Caco-2 (cell line): ENCODE results near the gene LSMEM2. TPM values are rescaled to one million over a fixed set of nuclear protein-coding genes. Genes with fewer than 3 reads are reported as not detected.
"Not testable (repeated sequence)": the region's sequence is repeated elsewhere in the genome, so short reads cannot be mapped to it uniquely, and the experiment has no call there.

Experiments
- BruUV-seq: library from RNA; stranded (reverse); fragments of 400-500 nt; replicated peaks from 2 replicates; lab custom pipeline; 2021; lab: Mats Ljungman, UMichigan
- CTCF ChIA-PET: fragments of 300-600 bp; sonication (Branson Sonifier 250); formaldehyde crosslinking; loops from one replicate; lab custom pipeline; 2022; ENCODE audit warnings: antibody characterized with exemption; lab: Charles Lee
- POLR2A ChIA-PET: fragments of 300-600 bp; sonication (Branson Sonifier 250); formaldehyde crosslinking; loops from one replicate; lab custom pipeline; 2022; ENCODE audit warnings: antibody characterized with exemption; lab: Charles Lee
- DNase-seq, 2 experiments: peaks; one replicate each; pipeline versions ENCODE4 v3.0.0 to v3.0.0-alpha.2; 2020 to 2022
- H3K27me3 ChIP-seq: replicated peaks from 2 replicates; pipeline ENCODE4 v1.6.0; 2011; ENCODE audit warnings: low read length; ENCODE audit not compliant: control insufficient read depth, insufficient read depth
- H3K36me3 ChIP-seq: 2 replicates; pipeline ENCODE4 v1.5.1; 2011; ENCODE audit warnings: low read length; ENCODE audit not compliant: control insufficient read depth, insufficient read depth
- H3K4me1 ChIP-seq: fragments of 250-450 bp; sonication (Bioruptor Pico); 2 replicates; pipeline ENCODE4 v1.5.1; 2020; ENCODE audit warnings: mild to moderate bottlenecking
- H3K4me3 ChIP-seq: 2 replicates; pipeline ENCODE4 v1.5.1; 2011; ENCODE audit warnings: low read depth, mild to moderate bottlenecking, control low read depth, low read length
- H3K9me3 ChIP-seq: fragments of 250-450 bp; sonication (Bioruptor Pico); 2 replicates; pipeline ENCODE4 v1.5.1; 2020; ENCODE audit warnings: mild to moderate bottlenecking, moderate library complexity
- H3K27ac Mint-ChIP-seq: one replicate; pipeline ENCODE4 v1.8.0; 2022; ENCODE audit warnings: mixed read lengths; ENCODE audit not compliant: unreplicated experiment
- H3K27me3 Mint-ChIP-seq: one replicate; pipeline ENCODE4 v1.8.0; 2022; ENCODE audit warnings: mixed read lengths; ENCODE audit not compliant: insufficient read depth, unreplicated experiment
- H3K36me3 Mint-ChIP-seq: one replicate; pipeline ENCODE4 v1.8.0; 2022; ENCODE audit warnings: mild to moderate bottlenecking, mixed read lengths; ENCODE audit not compliant: insufficient read depth, unreplicated experiment
- H3K4me1 Mint-ChIP-seq: one replicate; pipeline ENCODE4 v1.8.0; 2022; ENCODE audit warnings: low read depth, mixed read lengths; ENCODE audit not compliant: unreplicated experiment
- H3K4me3 Mint-ChIP-seq: one replicate; pipeline ENCODE4 v1.8.0; 2022; ENCODE audit warnings: mild to moderate bottlenecking, moderate library complexity, mixed read lengths; ENCODE audit not compliant: unreplicated experiment
- H3K9me3 Mint-ChIP-seq: one replicate; pipeline ENCODE4 v1.8.0; 2022; ENCODE audit warnings: mixed read lengths; ENCODE audit not compliant: unreplicated experiment
- intact Hi-C: fragments of 100-400 bp; cut with micrococcal nuclease; formaldehyde crosslinking; loops from one replicate; pipeline ENCODE4 v1.10.0; 2022; ENCODE audit not compliant: unreplicated experiment
- total RNA-seq: library from RNA; stranded (reverse); gene quantifications from 2 replicates; pipeline ENCODE4 v1.2.3, GENCODE V29; 2022
- TF ChIP-seq, protein P1 (sequence below), 2 experiments: fragments of 200-600 bp in 1 of 2; IDR thresholded peaks; 1 replicate in 1 of 2; 2 replicates in 1 of 2; pipeline versions ENCODE4 v1.5.1 to v1.8.0; 2011 to 2022; ENCODE audit warnings: antibody characterized with exemption in 1 of 2, control low read depth in 1 of 2, inconsistent platforms in 1 of 2, low read depth in 1 of 2, low read length in 1 of 2, mild to moderate bottlenecking in 1 of 2, moderate library complexity in 1 of 2; ENCODE audit not compliant: insufficient read depth in 1 of 2, severe bottlenecking in 1 of 2, unreplicated experiment in 1 of 2

LSMEM2 gene
- total RNA-seq, 1 experiment from 2014 or later, result not detected

DNA sequence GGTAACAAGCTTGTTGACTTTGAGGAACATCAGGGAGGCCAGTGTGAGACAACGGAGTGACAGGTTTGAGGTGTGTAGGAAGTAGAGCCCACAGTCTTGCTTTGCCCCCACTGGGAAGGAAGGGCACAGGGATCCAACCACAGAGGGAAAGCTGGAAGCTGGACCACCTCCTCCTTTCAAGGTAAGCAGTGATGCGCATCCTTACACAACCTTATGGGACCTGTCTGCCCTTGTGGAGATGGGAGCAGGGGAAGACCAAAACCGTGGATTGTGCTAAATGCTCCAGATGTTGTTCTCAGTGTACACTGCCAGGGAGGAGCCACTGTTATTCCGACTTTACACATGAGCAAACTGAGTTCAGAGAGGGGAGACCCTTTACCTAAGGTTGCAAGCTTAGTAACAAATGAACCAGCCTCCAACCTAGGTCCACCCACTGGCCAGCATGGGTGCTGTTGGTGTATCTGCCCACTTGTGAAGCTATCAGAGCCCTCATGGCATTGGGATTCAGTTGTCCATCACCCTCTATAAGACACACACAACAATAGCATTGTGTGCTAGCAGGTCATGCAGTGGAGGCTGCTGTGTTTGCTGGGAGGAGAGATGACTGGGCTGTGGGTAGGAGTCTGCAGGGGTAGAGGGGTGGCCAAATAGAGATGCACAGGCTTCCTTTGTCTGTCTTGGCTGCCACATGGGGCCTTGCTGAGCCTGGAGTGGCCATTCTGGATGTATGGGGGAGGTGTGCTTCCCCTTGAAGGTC, 586 bp upstream of the LSMEM2 start:
- Mint-ChIP-seq H3K9me3 (no peaks in the 10 kb centered on the region), H3K4me3 (no peak overlapping the region), H3K4me1 (peaks cover 8% of the 10 kb centered on the region), H3K36me3 (peaks cover 8% of the 10 kb centered on the region), H3K27me3 (no peaks in the 10 kb centered on the region), H3K27ac (no peak overlapping the region)
- TF ChIP-seq, protein P1, sequence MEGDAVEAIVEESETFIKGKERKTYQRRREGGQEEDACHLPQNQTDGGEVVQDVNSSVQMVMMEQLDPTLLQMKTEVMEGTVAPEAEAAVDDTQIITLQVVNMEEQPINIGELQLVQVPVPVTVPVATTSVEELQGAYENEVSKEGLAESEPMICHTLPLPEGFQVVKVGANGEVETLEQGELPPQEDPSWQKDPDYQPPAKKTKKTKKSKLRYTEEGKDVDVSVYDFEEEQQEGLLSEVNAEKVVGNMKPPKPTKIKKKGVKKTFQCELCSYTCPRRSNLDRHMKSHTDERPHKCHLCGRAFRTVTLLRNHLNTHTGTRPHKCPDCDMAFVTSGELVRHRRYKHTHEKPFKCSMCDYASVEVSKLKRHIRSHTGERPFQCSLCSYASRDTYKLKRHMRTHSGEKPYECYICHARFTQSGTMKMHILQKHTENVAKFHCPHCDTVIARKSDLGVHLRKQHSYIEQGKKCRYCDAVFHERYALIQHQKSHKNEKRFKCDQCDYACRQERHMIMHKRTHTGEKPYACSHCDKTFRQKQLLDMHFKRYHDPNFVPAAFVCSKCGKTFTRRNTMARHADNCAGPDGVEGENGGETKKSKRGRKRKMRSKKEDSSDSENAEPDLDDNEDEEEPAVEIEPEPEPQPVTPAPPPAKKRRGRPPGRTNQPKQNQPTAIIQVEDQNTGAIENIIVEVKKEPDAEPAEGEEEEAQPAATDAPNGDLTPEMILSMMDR (IDR thresholded peaks at IDR 0.05; ENCODE audit: insufficient read depth in 1 of 2, low read depth in 1 of 2, low read length in 1 of 2, severe bottlenecking in 1 of 2, unreplicated experiment in 1 of 2), result no peak
- ChIA-PET CTCF (interaction anchor here (1.2 kb wide), 1 partner anchor 21 kb away, joined by 3 read pairs; the partner anchor contains the start of genes HYAL3 and NAA80), POLR2A (no interaction called here)
- Histone ChIP-seq H3K27me3 (no peaks in the 10 kb centered on the region), H3K9me3 (no peaks in the 10 kb centered on the region), H3K4me1 (peaks cover 5% of the 10 kb centered on the region), H3K4me3 (no peak overlapping the region), H3K36me3 (peaks cover 2% of the 10 kb centered on the region; the same call in 1 of the 2 replicates)
- no peak for DNase-seq
- intact Hi-C loops, result no loop called here
- BruUV-seq, result no TSS peak

DNA sequence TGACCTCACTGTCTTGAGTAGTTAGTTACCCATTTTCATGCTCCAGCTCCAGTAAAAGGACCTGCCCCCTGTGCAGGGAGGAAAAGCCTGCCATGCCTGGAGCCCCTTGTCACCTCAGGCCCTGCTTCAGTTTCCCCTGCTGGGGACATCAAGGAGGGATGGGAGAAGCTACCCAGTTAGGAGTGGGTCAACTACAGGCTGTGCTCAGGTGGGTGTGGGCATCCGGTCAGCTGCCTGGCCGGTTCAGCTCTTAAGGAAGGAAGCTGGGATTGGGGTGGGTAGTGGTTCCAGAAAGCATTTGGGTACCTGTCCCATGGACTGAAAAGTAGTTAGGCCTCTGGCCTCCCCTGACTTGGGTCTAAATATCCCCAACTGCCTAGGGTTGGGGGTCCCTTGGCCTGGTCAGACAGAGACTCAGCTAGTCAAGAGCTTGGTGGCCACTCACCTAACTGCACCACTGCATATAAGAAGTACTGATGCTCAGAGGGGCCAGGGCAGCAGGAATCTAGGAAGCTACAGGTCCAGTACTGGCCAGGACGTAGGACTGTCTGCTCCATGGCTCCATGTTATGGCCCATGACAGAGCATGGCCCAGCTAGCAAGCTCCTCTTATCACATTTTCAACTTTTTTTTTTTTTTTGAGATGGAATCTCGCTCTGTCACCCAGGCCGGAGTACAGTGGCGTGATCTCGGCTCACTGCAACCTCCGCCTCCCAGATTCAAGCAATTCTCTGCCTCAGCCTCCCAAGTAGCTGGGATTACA, 549 bp downstream of the LSMEM2 start:
- ChIA-PET POLR2A (interaction anchor here (0.9 kb wide), 1 partner anchor 44 kb away, joined by 3 read pairs; the partner anchor contains the start of gene GNAI2), CTCF (interaction anchor here (0.6 to 1.2 kb wide), 6 partner anchors 12 to 145 kb away, joined by 3 to 4 read pairs (median 4); partner anchors contain the start of genes HYAL3 and NAA80)
- peaks cover under 1% of the 10 kb centered on the region for H3K36me3 Mint-ChIP-seq
- peaks cover 3% of the 10 kb centered on the region for H3K4me1 Mint-ChIP-seq
- Histone ChIP-seq H3K36me3 (peaks cover 2% of the 10 kb centered on the region; the same call in 1 of the 2 replicates), H3K9me3 (no peaks in the 10 kb centered on the region), H3K4me3 (no peak overlapping the region), H3K4me1 (no peaks in the 10 kb centered on the region; the same call in 1 of the 2 replicates), H3K27me3 (no peaks in the 10 kb centered on the region)
- H3K27me3 Mint-ChIP-seq, result no peaks in the 10 kb centered on the region
- no peaks in the 10 kb centered on the region for H3K9me3 Mint-ChIP-seq
- intact Hi-C loops, result loop anchor here (2.0 kb wide), 1 partner anchor 19 kb away; the partner anchor contains the start of genes HYAL3 and NAA80
- DNase-seq, result no peak
- H3K27ac Mint-ChIP-seq, result no peak overlapping the region
- TF ChIP-seq, protein P1 (IDR thresholded peaks at IDR 0.05; ENCODE audit: insufficient read depth in 1 of 2, low read depth in 1 of 2, low read length in 1 of 2, severe bottlenecking in 1 of 2, unreplicated experiment in 1 of 2), result no peak
- no peak overlapping the region for H3K4me3 Mint-ChIP-seq
- BruUV-seq, result no TSS peak

DNA sequence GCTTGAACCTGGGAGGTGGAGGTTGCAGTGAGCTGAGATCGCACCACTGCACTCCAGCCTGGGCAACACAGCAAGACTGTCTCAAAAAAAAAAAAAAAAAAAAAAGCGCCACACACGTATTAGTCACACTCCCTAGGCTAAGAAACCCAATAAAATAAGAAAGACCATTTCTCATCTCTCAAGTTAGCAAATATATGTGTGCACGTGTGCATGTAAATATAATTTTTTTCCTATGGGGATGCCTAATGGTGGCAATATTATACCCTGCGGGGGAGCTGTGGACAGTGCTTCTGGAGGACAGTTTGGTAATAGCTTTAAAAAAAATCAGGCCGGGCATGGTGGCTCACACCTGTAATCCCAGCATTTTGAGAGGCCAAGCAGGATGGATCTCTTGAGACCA, 5.2 kb downstream of the LSMEM2 start:
- H3K27me3 ChIP-seq, intact Hi-C loops, H3K9me3 Mint-ChIP-seq, H3K4me3 Mint-ChIP-seq, H3K36me3 Mint-ChIP-seq, DNase-seq, H3K27me3 Mint-ChIP-seq, H3K4me3 ChIP-seq, H3K9me3 ChIP-seq, H3K27ac Mint-ChIP-seq, H3K4me1 ChIP-seq, H3K36me3 ChIP-seq, H3K4me1 Mint-ChIP-seq, BruUV-seq: not testable (repeated sequence)
- CTCF ChIA-PET, result interaction anchor here (1.2 kb wide), 1 partner anchor 19 kb away, joined by 4 read pairs; no protein-coding TSS in a partner anchor
- POLR2A ChIA-PET, result interaction anchor here (1.1 kb wide), 1 partner anchor 48 kb away, joined by 3 read pairs; the partner anchor contains the start of gene GNAI2
